Measurements from ENCODE around the gene SREBF2.

- TF ChIP-seq CTCF (conservative IDR thresholded peaks at IDR 0.05; ENCODE audit: low read length) (no peak), EZH2phosphoT487 (IDR thresholded peaks at IDR 0.05; ENCODE audit: borderline replicate concordance, low read depth, low read length) (no peak)
These were observed 11.2 kb upstream of the SREBF2 start for GRCh38 chr22:41821471-41822316.
